ENCODE data around the gene PRKAR1B. TPM values are rescaled to one million over a fixed set of nuclear protein-coding genes. Genes with fewer than 3 reads are reported as not detected.
"Not testable (repeated sequence)": the region's sequence is repeated elsewhere in the genome, so short reads cannot be mapped to it uniquely, and the experiment has no call there.

The PRKAR1B gene
- total and polyA plus RNA-seq, 5 donors, result 20.7 to 38.3 (median 23.8) TPM

DNA sequence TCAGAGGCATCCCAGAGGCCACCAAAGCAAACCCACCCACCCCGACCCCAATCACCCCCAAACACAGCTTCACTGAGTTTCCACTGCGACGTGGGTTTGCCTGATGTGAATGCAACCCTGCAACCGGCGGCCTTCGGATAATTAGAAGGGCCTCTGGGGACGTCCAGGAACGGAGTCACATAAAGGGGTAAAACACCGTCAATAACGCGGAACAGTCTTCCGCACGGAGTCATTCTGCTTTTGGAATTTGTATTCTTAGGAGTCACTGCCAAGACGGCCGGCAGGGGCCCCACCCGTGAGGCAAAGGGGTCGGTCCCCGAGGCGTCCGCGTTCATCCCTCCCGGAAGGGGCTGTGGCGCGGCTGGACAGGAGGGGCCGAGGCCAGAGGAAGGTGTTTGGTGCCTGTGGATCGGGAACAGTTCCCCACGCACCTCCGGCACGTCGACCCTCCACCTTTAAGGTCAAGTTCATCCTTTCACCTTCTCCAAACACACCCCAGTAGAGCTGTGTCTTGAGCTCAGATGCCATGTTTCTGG is 170.7 kb downstream of the PRKAR1B start:
- no peaks in the 10 kb centered on the region for H3K9me3 ChIP-seq (ENCODE audit: control insufficient read depth, low read length)
- intact Hi-C loops (cut with DNase I), result no loop called here
- 83% methylated on average over 30 of the region's 30 CpGs for WGBS
- ATAC-seq, result no peak
- no peak overlapping the region for H3K27ac ChIP-seq (ENCODE audit: low read length)
- H3K4me1 ChIP-seq (ENCODE audit: control insufficient read depth, insufficient read depth, low read length), result no peaks in the 10 kb centered on the region
- no peaks in the 10 kb centered on the region for H3K27me3 ChIP-seq (ENCODE audit: control insufficient read depth, insufficient read depth)
- DNase-seq, result peak in 2 of 3 donors; percentile 42 to 49
- H3K4me3 ChIP-seq (ENCODE audit: low read length), result no peak overlapping the region

GRCh38 chr7:555551-556160 is 171.4 kb downstream of the PRKAR1B start:
- H3K27ac ChIP-seq (ENCODE audit: low read length), result no peak overlapping the region
- intact Hi-C loops (cut with DNase I), result no loop called here
- ATAC-seq, result no peak

DNA sequence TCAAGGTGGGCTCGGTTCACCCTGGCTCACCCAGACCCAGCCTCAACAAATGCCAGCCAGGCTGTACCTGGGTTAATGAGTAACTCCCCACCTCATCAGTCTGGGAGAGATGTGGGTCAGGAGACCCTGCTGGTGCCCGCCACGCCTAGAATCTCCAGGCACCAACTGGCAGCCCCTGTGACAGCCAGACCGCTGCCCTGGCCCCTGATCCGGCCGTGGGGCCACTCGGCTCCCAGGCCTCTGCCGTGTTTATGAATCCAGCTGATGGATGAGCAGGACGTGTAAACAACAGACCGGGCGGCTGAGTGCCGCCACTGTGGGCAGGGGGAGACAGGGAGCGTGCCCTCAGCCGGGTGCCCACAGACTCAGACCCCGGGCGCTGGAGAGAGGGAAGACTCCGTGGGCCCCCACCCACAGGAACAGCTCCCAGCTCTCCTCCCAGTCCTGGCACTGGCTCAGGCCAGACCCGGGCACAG is 173.4 kb downstream of the PRKAR1B start:
- H3K4me3 ChIP-seq (ENCODE audit: low read length), result no peak overlapping the region
- no peak for ATAC-seq
- no peaks in the 10 kb centered on the region for H3K4me1 ChIP-seq (ENCODE audit: control insufficient read depth, insufficient read depth, low read length)
- intact Hi-C loops (cut with DNase I), result loop anchor here in 1 of 4 donors (5.0 kb wide), 1 partner anchor 306 kb away; no protein-coding TSS in a partner anchor
- WGBS, result 90% methylated on average over 18 of the region's 18 CpGs
- no peaks in the 10 kb centered on the region for H3K27me3 ChIP-seq (ENCODE audit: control insufficient read depth, insufficient read depth)
- H3K27ac ChIP-seq (ENCODE audit: low read length), result no peak overlapping the region
- H3K9me3 ChIP-seq (ENCODE audit: control insufficient read depth, low read length), result no peaks in the 10 kb centered on the region
- DNase-seq, result peak in 2 of 3 donors; percentile 32 to 50

More at GRCh38 chr7:555551-556160, 171.4 kb downstream of the PRKAR1B start:
- peak in 2 of 3 donors; percentile 43 to 57 for DNase-seq
- Histone ChIP-seq H3K4me1 (ENCODE audit: control insufficient read depth, insufficient read depth, low read length) (no peaks in the 10 kb centered on the region), H3K27me3 (ENCODE audit: control insufficient read depth, insufficient read depth) (no peaks in the 10 kb centered on the region), H3K9me3 (ENCODE audit: control insufficient read depth, low read length) (no peaks in the 10 kb centered on the region), H3K4me3 (ENCODE audit: low read length) (no peak overlapping the region)
- WGBS, result 96% methylated on average over 18 of the region's 18 CpGs

DNA sequence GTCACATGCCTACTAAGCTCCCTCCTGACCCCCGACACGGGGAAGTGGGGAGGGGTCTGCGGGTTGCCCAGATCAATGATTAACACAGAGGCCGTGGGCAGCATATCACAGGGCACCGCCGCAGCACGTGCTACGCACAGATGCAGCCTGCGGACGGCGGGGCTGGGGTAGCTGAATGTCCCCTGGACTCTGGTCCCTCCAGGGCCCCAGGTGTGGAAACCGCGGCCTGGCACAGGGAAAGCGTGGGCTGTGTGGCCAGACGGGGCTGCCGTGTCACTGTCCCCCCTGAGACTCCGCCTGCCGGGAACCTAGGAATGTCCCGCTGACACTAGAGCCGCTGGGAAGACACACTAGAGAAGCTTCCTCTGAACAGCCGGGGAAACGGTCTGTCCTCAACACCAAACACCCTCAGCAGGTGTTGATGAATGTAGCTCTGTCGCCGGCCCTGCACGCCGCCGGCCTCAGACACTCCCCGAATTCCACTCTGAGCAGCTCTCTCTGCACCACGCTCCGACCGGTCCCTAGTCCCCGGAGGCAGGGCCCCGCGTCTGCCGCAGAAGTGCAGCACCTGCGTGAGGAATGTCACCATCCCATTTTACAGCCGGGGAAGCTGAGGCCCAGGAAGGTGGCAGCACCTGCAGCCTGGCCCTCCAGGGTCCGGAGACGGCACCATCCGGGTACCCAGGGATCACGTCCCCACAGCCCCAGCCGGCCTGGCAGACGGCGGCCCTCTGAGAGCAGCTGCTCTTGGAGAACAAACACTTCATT is 174.0 kb downstream of the PRKAR1B start:
- intact Hi-C loops (cut with DNase I), result loop anchor here in 1 of 4 donors (5.0 kb wide), 1 partner anchor 306 kb away; no protein-coding TSS in a partner anchor
- Histone ChIP-seq H3K27me3 (ENCODE audit: control insufficient read depth, insufficient read depth) (no peaks in the 10 kb centered on the region), H3K9me3 (ENCODE audit: control insufficient read depth, low read length) (no peaks in the 10 kb centered on the region), H3K27ac (ENCODE audit: low read length) (no peak overlapping the region), H3K4me1 (ENCODE audit: control insufficient read depth, insufficient read depth, low read length) (no peaks in the 10 kb centered on the region), H3K4me3 (ENCODE audit: low read length) (no peak overlapping the region)
- peak in 2 of 3 donors; percentile 47 to 60 for DNase-seq
- WGBS, result 72% methylated on average over 44 of the region's 44 CpGs
- peak in 1 of 2 donors; percentile 14 for ATAC-seq

DNA sequence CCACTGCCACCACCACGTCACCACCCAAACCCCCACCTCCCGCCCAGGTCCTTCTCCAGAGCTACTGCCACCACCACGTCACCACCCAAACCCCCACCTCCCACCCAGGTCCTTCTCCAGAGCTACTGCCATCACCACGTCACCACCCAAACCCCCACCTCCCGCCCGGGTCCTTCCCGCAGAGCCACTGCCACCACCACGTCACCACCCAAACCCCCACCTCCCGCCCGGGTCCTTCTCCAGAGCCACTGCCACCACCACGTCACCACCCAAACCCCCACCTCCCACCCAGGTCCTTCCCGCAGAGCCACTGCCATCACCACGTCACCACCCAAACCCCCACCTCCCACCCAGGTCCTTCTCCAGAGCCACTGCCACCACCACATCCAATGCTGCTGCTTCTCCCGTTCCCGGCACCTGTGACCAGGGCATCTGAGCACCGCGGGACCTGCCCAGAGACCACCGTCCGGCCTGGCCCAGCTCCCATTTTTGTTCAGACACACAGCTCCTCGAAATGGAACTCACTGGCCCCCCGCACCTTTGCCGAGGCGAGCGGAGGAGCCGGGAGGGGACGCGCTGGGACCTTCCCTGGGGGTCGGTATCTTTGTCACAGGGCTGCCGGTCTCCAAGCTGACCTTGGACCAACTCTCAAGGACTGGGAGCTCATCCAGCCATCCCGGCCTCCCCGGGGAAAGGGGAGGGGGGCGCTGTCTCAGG is 174.8 kb downstream of the PRKAR1B start:
- not testable (repeated sequence) for ATAC-seq
- 77% methylated on average over 32 of the region's 32 CpGs for WGBS
- peak in 2 of 3 donors; percentile 50 to 53 for DNase-seq

DNA sequence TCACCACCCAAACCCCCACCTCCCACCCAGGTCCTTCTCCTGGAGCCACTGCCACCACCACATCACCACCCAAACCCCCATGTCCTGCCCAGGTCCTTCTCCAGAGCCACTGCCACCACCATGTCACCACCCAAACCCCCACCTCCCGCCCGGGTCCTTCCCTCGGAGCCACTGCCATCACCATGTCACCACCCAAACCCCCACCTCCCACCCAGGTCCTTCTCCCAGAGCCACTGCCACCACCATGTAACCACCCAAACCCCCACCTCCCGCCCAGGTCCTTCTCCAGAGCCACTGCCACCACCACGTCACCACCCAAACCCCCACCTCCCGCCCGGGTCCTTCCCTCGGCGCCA is 175.5 kb downstream of the PRKAR1B start:
- H3K27ac ChIP-seq (ENCODE audit: low read length); ATAC-seq; H3K9me3 ChIP-seq (ENCODE audit: control insufficient read depth, low read length); H3K27me3 ChIP-seq (ENCODE audit: control insufficient read depth, insufficient read depth); H3K4me3 ChIP-seq (ENCODE audit: low read length); H3K4me1 ChIP-seq (ENCODE audit: control insufficient read depth, insufficient read depth, low read length): not testable (repeated sequence)
- 99% methylated on average over 9 of the region's 9 CpGs for WGBS
- intact Hi-C loops (cut with DNase I), result loop anchor here in 1 of 4 donors (5.0 kb wide), 1 partner anchor 304 kb away; no protein-coding TSS in a partner anchor
- peak in 1 of 3 donors; percentile 55 for DNase-seq

More for the DNA sequence above, 174.8 kb downstream of the PRKAR1B start:
- intact Hi-C loops (cut with DNase I), result loop anchor here in 1 of 4 donors (5.0 kb wide), 1 partner anchor 305 kb away; no protein-coding TSS in a partner anchor
- not testable (repeated sequence) for H3K4me3 ChIP-seq (ENCODE audit: low read length); H3K4me1 ChIP-seq (ENCODE audit: control insufficient read depth, insufficient read depth, low read length); H3K27me3 ChIP-seq (ENCODE audit: control insufficient read depth, insufficient read depth); H3K9me3 ChIP-seq (ENCODE audit: control insufficient read depth, low read length); H3K27ac ChIP-seq (ENCODE audit: low read length)

GRCh38 chr7:550881-551614 is 176.0 kb downstream of the PRKAR1B start:
- WGBS, result 96% methylated on average over 19 of the region's 19 CpGs
- intact Hi-C loops (cut with DNase I), result loop anchor here in 1 of 4 donors (5.0 kb wide), 1 partner anchor 304 kb away; no protein-coding TSS in a partner anchor
- no peak for ATAC-seq

DNA sequence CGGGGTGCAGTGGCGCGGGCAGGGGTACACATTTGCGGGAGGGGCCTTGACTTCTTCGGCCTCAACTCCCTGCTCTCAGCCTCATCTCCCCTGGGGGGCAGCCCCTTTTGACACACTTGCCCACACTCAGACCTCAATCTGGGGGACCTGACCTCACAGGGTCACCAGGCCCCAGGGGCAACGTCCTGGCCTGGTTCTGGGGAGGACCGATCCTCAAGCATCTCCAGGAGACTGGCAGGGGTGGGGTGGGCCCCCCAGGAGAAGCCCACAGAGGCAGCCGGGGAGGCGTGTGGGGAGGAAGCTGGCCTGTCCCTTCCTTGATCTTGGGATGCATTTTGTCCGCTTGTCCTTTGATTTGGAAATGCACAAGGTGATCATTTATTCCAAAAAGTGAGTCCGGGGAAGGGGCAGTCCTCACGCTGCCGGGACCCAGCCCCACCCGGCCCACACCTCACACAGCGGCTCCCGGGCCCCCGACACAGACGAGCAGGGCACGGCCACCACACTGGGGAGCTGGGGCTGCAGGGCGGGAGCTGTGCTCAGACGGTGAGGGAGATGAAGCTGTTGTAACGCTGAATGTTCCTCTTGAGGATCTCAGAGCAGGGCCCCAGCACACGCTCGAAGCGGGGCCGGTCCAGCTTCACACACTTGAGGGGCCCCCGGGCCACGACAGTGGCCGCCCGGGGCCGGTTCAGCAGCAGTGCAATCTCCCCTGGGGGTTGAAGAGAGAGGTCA is 177.0 kb downstream of the PRKAR1B start:
- intact Hi-C loops (cut with DNase I), result loop anchor here in 1 of 4 donors (5.0 kb wide), 1 partner anchor 303 kb away; no protein-coding TSS in a partner anchor
- no peaks in the 10 kb centered on the region for H3K9me3 ChIP-seq (ENCODE audit: control insufficient read depth, low read length)
- H3K4me3 ChIP-seq (ENCODE audit: low read length), result no peak overlapping the region
- peak in 2 of 3 donors; percentile 29 to 49 for DNase-seq
- H3K27ac ChIP-seq (ENCODE audit: low read length), result no peak overlapping the region
- H3K4me1 ChIP-seq (ENCODE audit: control insufficient read depth, insufficient read depth, low read length), result no peaks in the 10 kb centered on the region
- ATAC-seq, result no peak
- WGBS, result 93% methylated on average over 31 of the region's 31 CpGs
- no peaks in the 10 kb centered on the region for H3K27me3 ChIP-seq (ENCODE audit: control insufficient read depth, insufficient read depth)

More at GRCh38 chr7:550881-551614, 176.0 kb downstream of the PRKAR1B start:
- peak in 2 of 3 donors; percentile 40 to 58 for DNase-seq
- no peaks in the 10 kb centered on the region for H3K27me3 ChIP-seq (ENCODE audit: control insufficient read depth, insufficient read depth)
- H3K9me3 ChIP-seq (ENCODE audit: control insufficient read depth, low read length), result no peaks in the 10 kb centered on the region
- no peak overlapping the region for H3K27ac ChIP-seq (ENCODE audit: low read length)
- no peak overlapping the region for H3K4me3 ChIP-seq (ENCODE audit: low read length)
- no peaks in the 10 kb centered on the region for H3K4me1 ChIP-seq (ENCODE audit: control insufficient read depth, insufficient read depth, low read length)

DNA sequence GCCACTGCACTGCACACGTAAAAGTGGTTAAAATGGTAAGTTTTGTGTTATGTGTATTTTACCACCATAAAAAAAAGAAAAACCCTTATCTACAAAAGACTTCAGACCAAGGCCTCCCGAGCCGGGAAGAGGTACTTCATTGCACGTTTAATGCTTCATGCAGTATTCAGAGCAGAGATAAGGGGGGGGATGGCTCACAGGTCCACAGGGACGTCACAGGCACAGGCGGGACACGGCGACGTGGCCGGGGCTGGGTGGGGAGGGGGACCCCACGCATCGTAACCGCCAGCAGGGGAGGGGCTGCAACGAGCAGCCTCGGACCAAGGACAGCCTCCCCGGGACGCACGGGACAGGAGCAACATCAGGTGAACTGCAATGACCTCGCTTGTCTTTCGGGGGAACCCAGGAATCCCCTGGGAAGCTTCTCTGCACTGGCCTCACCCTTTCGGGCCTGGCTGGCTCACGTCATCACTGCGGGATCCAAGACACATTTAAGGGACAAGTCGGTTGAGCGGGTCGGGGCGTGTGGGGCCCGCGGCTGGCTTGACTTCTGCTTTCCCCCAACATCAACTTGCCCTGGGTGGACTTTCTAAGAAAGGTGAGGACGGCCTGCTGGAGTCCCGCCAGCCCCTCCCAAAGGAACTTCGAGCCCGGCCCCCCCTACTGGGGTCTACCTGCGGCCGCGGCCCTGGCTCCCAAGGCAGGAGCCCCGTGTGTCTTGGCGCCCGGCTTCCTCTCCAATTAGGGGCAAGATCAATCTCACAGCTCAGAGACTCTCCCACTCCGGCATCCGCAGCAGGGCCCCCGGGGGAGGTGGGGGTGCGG is 177.8 kb downstream of the PRKAR1B start:
- peak in 2 of 3 donors; percentile 43 to 46 for DNase-seq
- no peak for ATAC-seq
- WGBS, result 86% methylated on average over 43 of the region's 43 CpGs

More for the DNA sequence above, 177.8 kb downstream of the PRKAR1B start:
- Histone ChIP-seq H3K9me3 (ENCODE audit: control insufficient read depth, low read length) (no peaks in the 10 kb centered on the region), H3K27ac (ENCODE audit: low read length) (no peak overlapping the region), H3K4me1 (ENCODE audit: control insufficient read depth, insufficient read depth, low read length) (no peaks in the 10 kb centered on the region), H3K4me3 (ENCODE audit: low read length) (no peak overlapping the region), H3K27me3 (ENCODE audit: control insufficient read depth, insufficient read depth) (no peaks in the 10 kb centered on the region)
- intact Hi-C loops (cut with DNase I), result no loop called here

Measured in right cardiac atrium (tissue), 5 donors.